H54 (cell line): ENCODE results near the gene SMAD4.
A peak's percentile ranks its signal among the peaks of the same experiment; 100 is the strongest.
"Not testable (repeated sequence)": the region's sequence is repeated elsewhere in the genome, so short reads cannot be mapped to it uniquely, and the experiment has no call there.

Experiments used
- DNase-seq: peaks from one replicate; pipeline ENCODE4 v3.0.0; 2011; ENCODE audit warnings: low spot score, mixed read lengths; ENCODE audit not compliant: insufficient read length
- FAIRE-seq: peaks from 3 replicates; lab custom pipeline; 2011; peaks lifted over from hg19 to GRCh38; lab: Jason Lieb, UNC
- POLR2A ChIP-seq: IDR thresholded peaks from 2 replicates; pipeline ENCODE4 v1.6.1; 2011; ENCODE audit warnings: low read depth, mild to moderate bottlenecking, low read length

The SMAD4 gene

GRCh38 chr18:51029694-51030536 is at the start of gene SMAD4:
Gene SMAD4, plus strand, starts transcription at chr18:51030213. Its CDS starts 16,834 bp downstream, at chr18:51047047.
- DNase-seq (peak; percentile 69), FAIRE-seq (peak; percentile 84)
- peak; percentile 92 for TF ChIP-seq POLR2A

- no peak for TF ChIP-seq POLR2A
- FAIRE-seq (no peak), DNase-seq (no peak)
Observed at GRCh38 chr18:50981381-50981780, 48.6 kb upstream of the SMAD4 start.

- no peak for FAIRE-seq
Observed at GRCh38 chr18:50982086-50982801, 47.8 kb upstream of the SMAD4 start.

GRCh38 chr18:50982802-50983179 is 47.2 kb upstream of the SMAD4 start:
- DNase-seq (no peak), FAIRE-seq (no peak)
- TF ChIP-seq POLR2A, result no peak

More at GRCh38 chr18:50982086-50982801, 47.8 kb upstream of the SMAD4 start:
- TF ChIP-seq POLR2A, result no peak
- DNase-seq, result no peak

GRCh38 chr18:50986360-50987087 is 43.5 kb upstream of the SMAD4 start:
- DNase-seq, result no peak
- no peak for TF ChIP-seq POLR2A
- FAIRE-seq, result no peak

GRCh38 chr18:50987261-50987660 is 42.8 kb upstream of the SMAD4 start:
- DNase-seq (no peak), FAIRE-seq (no peak)
- no peak for TF ChIP-seq POLR2A

- no peak for DNase-seq
- FAIRE-seq, result no peak
- no peak for TF ChIP-seq POLR2A
Observed at GRCh38 chr18:50989711-50990110, 40.3 kb upstream of the SMAD4 start.

- TF ChIP-seq POLR2A, result no peak
- no peak for FAIRE-seq
- DNase-seq, result no peak
Observed at GRCh38 chr18:50992351-50992762, 37.7 kb upstream of the SMAD4 start.

- FAIRE-seq (no peak), DNase-seq (no peak)
- no peak for TF ChIP-seq POLR2A
Observed at GRCh38 chr18:50994031-50994430, 36.0 kb upstream of the SMAD4 start.

- DNase-seq, FAIRE-seq: not testable (repeated sequence)
Observed at GRCh38 chr18:51003174-51003573, 26.8 kb upstream of the SMAD4 start.

GRCh38 chr18:51006061-51006818 is 23.8 kb upstream of the SMAD4 start:
- TF ChIP-seq POLR2A, result no peak
- DNase-seq, result no peak
- no peak for FAIRE-seq

GRCh38 chr18:51006948-51007789 is 22.8 kb upstream of the SMAD4 start:
- no peak for DNase-seq
- no peak for FAIRE-seq
- no peak for TF ChIP-seq POLR2A
